Liver (tissue), 9 donors: ENCODE results near the gene PTPRN2. TPM values are rescaled to one million over a fixed set of nuclear protein-coding genes. Genes with fewer than 3 reads are reported as not detected.

Experiments
- DNase-seq: peaks from one replicate; pipeline ENCODE4 v3.0.0-alpha.2; 2017; ENCODE audit warnings: low spot score
- H3K27ac ChIP-seq, 2 donors: one replicate each; pipeline ENCODE4 v1.7.0; 2013; ENCODE audit warnings: inconsistent platforms in 2 of 2, low read length in 2 of 2, control low read depth in 1 of 2, low read depth in 1 of 2, mild to moderate bottlenecking in 1 of 2
- H3K27me3 ChIP-seq, 4 donors: one replicate each; pipeline versions ENCODE4 v1.6.1 to v1.7.0; 2013; ENCODE audit warnings: low read length in 3 of 4, inconsistent platforms in 1 of 4, mild to moderate bottlenecking in 1 of 4, moderate library complexity in 1 of 4; ENCODE audit not compliant: control insufficient read depth in 4 of 4, insufficient read depth in 4 of 4
- H3K36me3 ChIP-seq, 4 donors: one replicate each; pipeline versions ENCODE4 v1.6.1 to v1.7.0; 2013; ENCODE audit warnings: low read length in 3 of 4, mild to moderate bottlenecking in 3 of 4, low read depth in 1 of 4, moderate library complexity in 1 of 4; ENCODE audit not compliant: control insufficient read depth in 4 of 4, insufficient read depth in 3 of 4
- H3K4me1 ChIP-seq, 4 donors: one replicate each; pipeline versions ENCODE4 v1.6.1 to v1.7.0; 2013; ENCODE audit warnings: low read length in 3 of 4, mild to moderate bottlenecking in 3 of 4, moderate library complexity in 1 of 4; ENCODE audit not compliant: control insufficient read depth in 4 of 4, insufficient read depth in 4 of 4
- H3K4me3 ChIP-seq, 3 donors: one replicate each; pipeline versions ENCODE4 v1.6.1 to v1.7.0; 2013; ENCODE audit warnings: low read length in 3 of 3, control low read depth in 1 of 3, low read depth in 1 of 3, mild to moderate bottlenecking in 1 of 3
- H3K9ac ChIP-seq, 2 donors: one replicate each; pipeline ENCODE4 v1.7.0; 2013; ENCODE audit warnings: low read length in 2 of 2, mild to moderate bottlenecking in 2 of 2, moderate library complexity in 2 of 2, control low read depth in 1 of 2, low read depth in 1 of 2
- H3K9me3 ChIP-seq, 4 donors: one replicate each; pipeline versions ENCODE4 v1.6.1 to v1.7.0; 2013; ENCODE audit warnings: low read length in 3 of 4; ENCODE audit not compliant: control insufficient read depth in 4 of 4
- EGR1 ChIP-seq, 2 donors: IDR thresholded peaks; 2 replicates each; pipeline ENCODE4 v1.6.1; 2016 to 2018; ENCODE audit warnings: antibody characterized with exemption in 2 of 2, low read depth in 2 of 2
- FOXA1 ChIP-seq: IDR thresholded peaks from 2 replicates; pipeline ENCODE4 v1.6.1; 2016; ENCODE audit warnings: antibody characterized with exemption
- FOXA2 ChIP-seq: IDR thresholded peaks from 2 replicates; pipeline ENCODE4 v1.6.1; 2016; ENCODE audit warnings: antibody characterized with exemption
- GABPA ChIP-seq, 2 donors: IDR thresholded peaks in 1 of 2; conservative IDR thresholded peaks in 1 of 2; 2 replicates each; pipeline ENCODE4 v1.6.1; 2016; ENCODE audit warnings: antibody characterized with exemption in 2 of 2, mild to moderate bottlenecking in 1 of 2, moderate library complexity in 1 of 2
- HNF4A ChIP-seq, 2 donors: conservative IDR thresholded peaks; 2 replicates each; pipeline ENCODE4 v1.6.1; 2016; ENCODE audit warnings: antibody characterized with exemption in 2 of 2, mild to moderate bottlenecking in 2 of 2
- HNF4G ChIP-seq: IDR thresholded peaks from 2 replicates; pipeline ENCODE4 v1.6.1; 2016; ENCODE audit warnings: antibody characterized with exemption
- JUND ChIP-seq, 2 donors: IDR thresholded peaks; 2 replicates each; pipeline ENCODE4 v1.6.1; 2016; ENCODE audit warnings: antibody characterized with exemption in 2 of 2
- RAD21 ChIP-seq, 2 donors: IDR thresholded peaks; 2 replicates each; pipeline ENCODE4 v1.6.1; 2016; ENCODE audit warnings: antibody characterized with exemption in 2 of 2, mild to moderate bottlenecking in 2 of 2
- RXRA ChIP-seq, 2 donors: IDR thresholded peaks; 2 replicates each; pipeline ENCODE4 v1.6.1; 2017 to 2018; ENCODE audit warnings: antibody characterized with exemption in 2 of 2, mild to moderate bottlenecking in 1 of 2
- SP1 ChIP-seq: IDR thresholded peaks from 2 replicates; pipeline ENCODE4 v1.6.1; 2018; ENCODE audit warnings: antibody characterized with exemption, mild to moderate bottlenecking
- TAF1 ChIP-seq: conservative IDR thresholded peaks from 2 replicates; pipeline ENCODE4 v1.6.1; 2016; ENCODE audit warnings: antibody characterized with exemption, mild to moderate bottlenecking
- YY1 ChIP-seq: IDR thresholded peaks from 2 replicates; pipeline ENCODE4 v1.6.1; 2016; ENCODE audit warnings: antibody characterized with exemption, mild to moderate bottlenecking
- WGBS: extraction: QIAGEN DNeasy Blood & Tissue Kit; methylation state at CpG from one replicate; pipeline ENCODE4 v1.1.7; 2013; 5-methylcytosine and 5-hydroxymethylcytosine counted together
- polyA plus RNA-seq, 2 donors: library from polyadenylated mRNA; stranded (reverse) in 1 of 2; unstranded in 1 of 2; fragments of 200-250 nt in 1 of 2; fragments of >200 nt in 1 of 2; fragmentation: Nextera tagmentation in 1 of 2; extraction: Ambion mirVana in 1 of 2; gene quantifications; one replicate each; pipeline versions ENCODE4 v1.2.1 to v1.2.3, GENCODE V29; 2013 to 2015
- total RNA-seq, 2 donors: library from RNA; depleted of rRNA; stranded (reverse); fragments of >200 nt; gene quantifications; one replicate each; pipeline ENCODE4 v1.2.3, GENCODE V29; 2014
- TF ChIP-seq, protein P1 (sequence below): IDR thresholded peaks from 2 replicates; pipeline ENCODE4 v1.6.1; 2016; ENCODE audit warnings: antibody characterized with exemption
- TF ChIP-seq, protein P2 (sequence below): IDR thresholded peaks from 2 replicates; pipeline ENCODE4 v1.6.1; 2016; ENCODE audit warnings: antibody characterized with exemption, mild to moderate bottlenecking
- TF ChIP-seq, protein P3 (sequence below): IDR thresholded peaks from 2 replicates; pipeline ENCODE4 v1.6.1; 2016; ENCODE audit warnings: antibody characterized with exemption
- TF ChIP-seq, protein P4 (sequence below): IDR thresholded peaks from 2 replicates; pipeline ENCODE4 v1.6.1; 2016; ENCODE audit warnings: antibody characterized with exemption
- donor health status: healthy.
- donor health status: healthy.
- donor health status: healthy.
- donor health status: healthy.
- donor health status: healthy.

PTPRN2 gene
- total and polyA plus RNA-seq, 4 donors, result 0.75 to 1.9 (median 1.1) TPM

DNA sequence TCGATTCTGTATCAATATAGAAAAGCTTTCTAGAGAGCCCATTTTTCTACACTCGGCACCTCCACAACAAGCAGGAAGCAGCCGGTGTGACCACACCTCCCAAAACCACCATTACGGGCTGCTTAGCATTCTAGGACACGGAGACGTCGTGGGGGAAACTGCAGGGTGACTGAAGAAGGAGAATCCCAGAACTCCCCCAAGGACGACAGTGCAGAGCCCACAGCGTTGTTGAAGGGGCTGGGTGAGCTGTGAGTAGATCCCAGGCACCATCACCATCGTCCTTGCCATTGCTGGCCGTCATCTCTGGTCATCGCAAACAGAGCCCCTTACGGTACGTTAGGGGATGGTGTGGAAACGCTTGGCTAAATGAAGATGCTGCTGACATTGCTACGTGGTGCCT lies 351.8 kb downstream of the PTPRN2 start:
- TF ChIP-seq RXRA (IDR thresholded peaks at IDR 0.05) (no peak), YY1 (no peak), JUND (IDR thresholded peaks at IDR 0.05) (no peak)
- TF ChIP-seq, protein P1, sequence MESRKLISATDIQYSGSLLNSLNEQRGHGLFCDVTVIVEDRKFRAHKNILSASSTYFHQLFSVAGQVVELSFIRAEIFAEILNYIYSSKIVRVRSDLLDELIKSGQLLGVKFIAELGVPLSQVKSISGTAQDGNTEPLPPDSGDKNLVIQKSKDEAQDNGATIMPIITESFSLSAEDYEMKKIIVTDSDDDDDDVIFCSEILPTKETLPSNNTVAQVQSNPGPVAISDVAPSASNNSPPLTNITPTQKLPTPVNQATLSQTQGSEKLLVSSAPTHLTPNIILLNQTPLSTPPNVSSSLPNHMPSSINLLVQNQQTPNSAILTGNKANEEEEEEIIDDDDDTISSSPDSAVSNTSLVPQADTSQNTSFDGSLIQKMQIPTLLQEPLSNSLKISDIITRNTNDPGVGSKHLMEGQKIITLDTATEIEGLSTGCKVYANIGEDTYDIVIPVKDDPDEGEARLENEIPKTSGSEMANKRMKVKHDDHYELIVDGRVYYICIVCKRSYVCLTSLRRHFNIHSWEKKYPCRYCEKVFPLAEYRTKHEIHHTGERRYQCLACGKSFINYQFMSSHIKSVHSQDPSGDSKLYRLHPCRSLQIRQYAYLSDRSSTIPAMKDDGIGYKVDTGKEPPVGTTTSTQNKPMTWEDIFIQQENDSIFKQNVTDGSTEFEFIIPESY, result no peak
- Histone ChIP-seq H3K9ac (no peak overlapping the region), H3K36me3 (no peaks in the 10 kb centered on the region), H3K4me3 (no peak overlapping the region), H3K4me1 (no peaks in the 10 kb centered on the region), H3K9me3 (peaks cover 0 to 4% (median under 1%) of the 10 kb centered on the region in 4 donors), H3K27ac (no peak overlapping the region), H3K27me3 (no peaks in the 10 kb centered on the region)
- DNase-seq, result no peak
- WGBS, result 87% methylated on average over 16 of the region's 16 CpGs

DNA sequence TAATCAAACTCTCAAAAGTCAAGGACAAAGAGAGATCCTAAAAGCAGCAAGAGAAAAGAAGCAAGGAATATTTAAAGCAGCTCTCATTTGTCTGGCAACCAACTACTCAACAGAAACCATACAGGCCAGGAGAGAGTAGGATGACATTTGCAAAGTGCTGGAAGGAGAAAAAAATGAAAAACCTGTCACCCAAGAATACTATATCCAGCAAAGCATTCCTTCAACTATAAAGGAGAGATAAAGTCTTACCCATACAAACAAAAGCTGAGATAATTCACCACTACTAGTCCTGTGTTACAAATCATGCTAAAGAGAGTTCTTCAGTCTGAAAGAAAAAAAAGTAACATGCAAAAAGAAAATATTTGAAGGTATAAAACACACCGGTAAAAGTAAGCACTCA lies 357.7 kb downstream of the PTPRN2 start:
- Histone ChIP-seq H3K4me1 (no peaks in the 10 kb centered on the region), H3K27me3 (peaks cover 0 to 4% (median 0%) of the 10 kb centered on the region in 4 donors), H3K9me3 (peaks cover 0 to 7% (median 2%) of the 10 kb centered on the region in 4 donors), H3K4me3 (no peak overlapping the region), H3K9ac (no peak overlapping the region), H3K27ac (no peak overlapping the region), H3K36me3 (no peaks in the 10 kb centered on the region)
- DNase-seq, result no peak
- TF ChIP-seq EGR1 (IDR thresholded peaks at IDR 0.05; ENCODE audit: low read depth in 2 of 2), result no peak
- TF ChIP-seq, protein P2, sequence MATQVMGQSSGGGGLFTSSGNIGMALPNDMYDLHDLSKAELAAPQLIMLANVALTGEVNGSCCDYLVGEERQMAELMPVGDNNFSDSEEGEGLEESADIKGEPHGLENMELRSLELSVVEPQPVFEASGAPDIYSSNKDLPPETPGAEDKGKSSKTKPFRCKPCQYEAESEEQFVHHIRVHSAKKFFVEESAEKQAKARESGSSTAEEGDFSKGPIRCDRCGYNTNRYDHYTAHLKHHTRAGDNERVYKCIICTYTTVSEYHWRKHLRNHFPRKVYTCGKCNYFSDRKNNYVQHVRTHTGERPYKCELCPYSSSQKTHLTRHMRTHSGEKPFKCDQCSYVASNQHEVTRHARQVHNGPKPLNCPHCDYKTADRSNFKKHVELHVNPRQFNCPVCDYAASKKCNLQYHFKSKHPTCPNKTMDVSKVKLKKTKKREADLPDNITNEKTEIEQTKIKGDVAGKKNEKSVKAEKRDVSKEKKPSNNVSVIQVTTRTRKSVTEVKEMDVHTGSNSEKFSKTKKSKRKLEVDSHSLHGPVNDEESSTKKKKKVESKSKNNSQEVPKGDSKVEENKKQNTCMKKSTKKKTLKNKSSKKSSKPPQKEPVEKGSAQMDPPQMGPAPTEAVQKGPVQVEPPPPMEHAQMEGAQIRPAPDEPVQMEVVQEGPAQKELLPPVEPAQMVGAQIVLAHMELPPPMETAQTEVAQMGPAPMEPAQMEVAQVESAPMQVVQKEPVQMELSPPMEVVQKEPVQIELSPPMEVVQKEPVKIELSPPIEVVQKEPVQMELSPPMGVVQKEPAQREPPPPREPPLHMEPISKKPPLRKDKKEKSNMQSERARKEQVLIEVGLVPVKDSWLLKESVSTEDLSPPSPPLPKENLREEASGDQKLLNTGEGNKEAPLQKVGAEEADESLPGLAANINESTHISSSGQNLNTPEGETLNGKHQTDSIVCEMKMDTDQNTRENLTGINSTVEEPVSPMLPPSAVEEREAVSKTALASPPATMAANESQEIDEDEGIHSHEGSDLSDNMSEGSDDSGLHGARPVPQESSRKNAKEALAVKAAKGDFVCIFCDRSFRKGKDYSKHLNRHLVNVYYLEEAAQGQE, result no peak
- no peak for TF ChIP-seq FOXA2
- no peak for TF ChIP-seq HNF4G
- TF ChIP-seq FOXA1, result no peak
- no peak for TF ChIP-seq JUND (IDR thresholded peaks at IDR 0.05)
- no peak for TF ChIP-seq HNF4A (conservative IDR thresholded peaks at IDR 0.05)
- TF ChIP-seq RAD21 (IDR thresholded peaks at IDR 0.05), result no peak
- no peak for TF ChIP-seq TAF1
- TF ChIP-seq, protein P3, sequence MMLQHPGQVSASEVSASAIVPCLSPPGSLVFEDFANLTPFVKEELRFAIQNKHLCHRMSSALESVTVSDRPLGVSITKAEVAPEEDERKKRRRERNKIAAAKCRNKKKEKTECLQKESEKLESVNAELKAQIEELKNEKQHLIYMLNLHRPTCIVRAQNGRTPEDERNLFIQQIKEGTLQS, result no peak
- no peak for TF ChIP-seq RXRA (IDR thresholded peaks at IDR 0.05)
- no peak for TF ChIP-seq SP1
- TF ChIP-seq YY1, result no peak
- no peak for TF ChIP-seq GABPA (IDR thresholded peaks at IDR 0.05 in 1 of 2, conservative IDR thresholded peaks at IDR 0.05 in 1 of 2)
- TF ChIP-seq, protein P4, sequence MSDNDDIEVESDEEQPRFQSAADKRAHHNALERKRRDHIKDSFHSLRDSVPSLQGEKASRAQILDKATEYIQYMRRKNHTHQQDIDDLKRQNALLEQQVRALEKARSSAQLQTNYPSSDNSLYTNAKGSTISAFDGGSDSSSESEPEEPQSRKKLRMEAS, result no peak
- WGBS, result 99% methylated on average over 1 of the region's 1 CpG
